ENCODE results near the gene MDK. TPM values are rescaled to one million over a fixed set of nuclear protein-coding genes. Genes with fewer than 3 reads are reported as not detected.

The MDK gene
- 16.7 to 22.6 TPM (median 21.1 TPM) in 5 replicates for total RNA-seq (2022; extraction: Qiagen RNA extraction; ENCODE audit: low read depth)

DNA sequence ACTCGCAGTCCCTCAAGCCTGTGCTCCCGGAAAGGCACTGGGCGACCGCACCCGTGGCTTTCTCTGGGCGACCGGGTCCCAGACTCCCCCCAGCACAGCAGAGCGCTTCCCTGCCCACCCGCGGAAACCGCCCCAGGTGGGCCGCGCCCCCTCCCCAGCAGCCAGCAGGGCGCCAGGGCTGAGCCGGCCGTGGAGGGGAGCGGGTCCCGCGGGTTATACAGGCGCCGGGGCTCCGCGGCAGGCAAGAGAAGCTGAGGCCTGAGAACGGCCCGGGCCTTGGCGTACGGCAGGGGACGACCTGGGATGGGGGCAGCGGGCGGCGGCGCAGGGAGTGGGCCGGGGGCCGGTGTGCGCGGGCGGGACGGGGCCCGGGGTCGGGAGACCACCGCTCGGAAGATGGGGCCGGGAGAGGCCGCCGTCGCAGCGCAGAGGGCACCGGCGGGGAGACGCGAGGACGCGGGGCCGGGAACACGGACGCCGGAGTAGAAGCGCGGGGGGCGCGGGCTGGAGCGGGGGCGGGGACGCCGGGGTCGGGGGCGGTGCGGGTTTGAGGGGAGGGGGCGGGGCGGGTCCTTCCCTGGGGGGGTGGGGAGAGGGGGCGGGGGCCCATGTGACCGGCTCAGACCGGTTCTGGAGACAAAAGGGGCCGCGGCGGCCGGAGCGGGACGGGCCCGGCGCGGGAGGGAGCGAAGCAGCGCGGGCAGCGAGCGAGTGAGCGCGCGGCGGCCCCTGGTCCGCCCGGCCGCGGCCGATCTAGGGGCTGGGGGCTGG lies at the start of gene MDK:
TSS of gene MDK (plus strand) at position 622 of the 771 bp plus-strand sequence. CDS start 389 bp downstream, outside the sequence.

DNA sequence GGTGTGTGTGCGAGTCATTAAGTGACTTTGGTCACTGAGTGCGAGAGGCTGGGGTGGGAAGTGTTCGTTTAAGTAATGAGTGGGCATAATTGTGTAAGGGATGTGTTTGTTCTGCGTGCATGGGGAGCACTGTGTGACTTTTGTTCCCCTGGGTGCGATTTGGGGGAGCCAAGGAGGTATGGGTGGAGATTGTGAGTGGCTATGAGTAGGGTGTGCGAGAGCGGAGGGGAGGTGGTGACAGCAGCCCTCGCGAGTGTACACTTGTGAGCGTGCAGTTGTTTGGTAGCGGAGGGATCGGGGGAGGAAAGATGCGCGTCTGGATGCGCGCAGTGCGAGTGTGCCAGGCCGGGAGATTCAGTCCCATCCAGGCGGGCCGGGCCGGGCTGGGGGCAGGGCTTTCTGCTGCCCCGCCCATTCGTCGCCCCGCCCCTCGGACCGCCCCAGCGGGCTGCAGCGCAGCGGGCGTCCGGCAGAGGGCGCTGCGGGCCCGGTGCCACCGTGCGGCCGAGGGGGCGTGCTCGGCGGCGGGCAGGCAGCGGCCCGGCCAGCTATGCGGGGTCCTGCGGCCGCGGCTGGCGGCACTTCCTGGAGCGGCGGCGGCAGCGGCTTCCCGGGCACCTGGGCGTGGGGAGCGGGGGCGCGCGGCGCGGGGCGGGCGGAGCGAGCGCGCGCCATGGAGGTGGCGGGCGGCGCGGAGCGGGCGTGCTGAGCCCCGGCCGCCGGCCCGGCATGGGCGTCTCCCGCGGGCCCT lies 34.4 kb upstream of the MDK start, which contains the start of gene DGKZ:
TSS of gene DGKZ (plus strand) at position 578 of the 751 bp plus-strand sequence. CDS start 197 bp downstream, outside the sequence.

DNA sequence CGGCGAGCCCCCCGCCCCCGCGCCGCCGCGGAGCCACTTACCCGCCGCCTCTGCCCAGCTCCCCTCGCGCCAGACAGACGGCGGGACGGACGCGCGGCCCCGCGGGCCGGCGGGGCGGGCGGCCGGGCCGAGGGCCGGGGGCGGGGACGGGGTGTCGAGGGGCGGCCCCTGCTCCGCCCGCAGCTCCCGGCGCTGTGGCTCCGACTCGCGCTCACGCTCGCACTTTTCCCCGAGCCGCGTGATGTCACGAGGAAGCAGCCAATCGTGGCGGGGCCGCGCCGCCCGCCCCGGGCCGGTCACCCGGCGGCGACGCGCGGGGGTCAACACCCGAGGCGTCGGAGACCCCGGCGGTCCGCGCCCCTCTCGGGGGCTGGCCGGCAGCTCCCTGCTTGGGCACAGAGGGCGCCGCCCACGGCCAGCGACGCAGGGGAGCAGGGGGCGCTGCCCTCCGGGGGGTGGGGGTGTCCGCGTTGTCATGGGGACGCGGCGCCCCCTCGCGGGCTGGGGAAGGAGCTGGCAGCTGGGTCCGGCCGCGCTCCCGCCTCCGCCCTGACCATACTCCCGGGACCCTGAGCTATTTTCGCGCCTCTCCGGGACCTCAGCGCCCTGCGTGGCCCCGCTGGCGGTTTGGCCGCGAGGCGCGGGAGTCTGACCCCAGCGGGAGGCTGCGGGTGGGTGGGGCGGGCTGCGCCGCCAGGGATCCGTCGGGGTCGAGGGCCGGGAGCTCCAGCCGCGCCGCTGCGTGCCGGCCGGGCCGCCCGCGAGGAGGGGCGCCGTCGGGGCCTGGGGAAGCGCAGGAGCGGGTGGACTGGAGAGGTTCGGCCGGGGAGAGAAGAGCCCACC lies 10.3 kb downstream of the MDK start, which contains the start of gene CHRM4:
TSS of gene CHRM4 (minus strand) at position 199 of the 843 bp plus-strand sequence. CDS start 5,219 bp downstream, outside the sequence.

Other genes starting within 250 kb of the MDK start
- gene CREB3L1, start 104.0 kb upstream of the MDK start, total RNA-seq (2022; extraction: Qiagen RNA extraction; ENCODE audit: low read depth) = 3.9 to 6.2 TPM (median 5.2 TPM) in 5 replicates
- gene DGKZ, start 34.2 kb upstream of the MDK start, total RNA-seq (2022; extraction: Qiagen RNA extraction; ENCODE audit: low read depth) = 33.1 to 55.1 TPM (median 44.8 TPM) in 5 replicates
- gene CHRM4, start 10.1 kb downstream of the MDK start, total RNA-seq (2022; extraction: Qiagen RNA extraction; ENCODE audit: low read depth) = 0.50 to 0.78 TPM (median 0.67 TPM) in 5 replicates
- 14.1 to 18.5 TPM (median 14.5 TPM) in 5 replicates for gene AMBRA1, start 212.4 kb downstream of the MDK start, total RNA-seq (2022; extraction: Qiagen RNA extraction; ENCODE audit: low read depth)
- 4.8 to 6.0 TPM (median 5.7 TPM) in 5 replicates for gene HARBI1, start 235.6 kb downstream of the MDK start, total RNA-seq (2022; extraction: Qiagen RNA extraction; ENCODE audit: low read depth)
- gene ATG13, start 235.9 kb downstream of the MDK start, total RNA-seq (2022; extraction: Qiagen RNA extraction; ENCODE audit: low read depth) = 48.1 to 59.5 TPM (median 55.8 TPM) in 5 replicates